Measurements from ENCODE around the gene TAS2R3.
"Not testable (repeated sequence)": the region's sequence is repeated elsewhere in the genome, so short reads cannot be mapped to it uniquely, and the experiment has no call there.

The TAS2R3 gene, protein sequence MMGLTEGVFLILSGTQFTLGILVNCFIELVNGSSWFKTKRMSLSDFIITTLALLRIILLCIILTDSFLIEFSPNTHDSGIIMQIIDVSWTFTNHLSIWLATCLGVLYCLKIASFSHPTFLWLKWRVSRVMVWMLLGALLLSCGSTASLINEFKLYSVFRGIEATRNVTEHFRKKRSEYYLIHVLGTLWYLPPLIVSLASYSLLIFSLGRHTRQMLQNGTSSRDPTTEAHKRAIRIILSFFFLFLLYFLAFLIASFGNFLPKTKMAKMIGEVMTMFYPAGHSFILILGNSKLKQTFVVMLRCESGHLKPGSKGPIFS

DNA sequence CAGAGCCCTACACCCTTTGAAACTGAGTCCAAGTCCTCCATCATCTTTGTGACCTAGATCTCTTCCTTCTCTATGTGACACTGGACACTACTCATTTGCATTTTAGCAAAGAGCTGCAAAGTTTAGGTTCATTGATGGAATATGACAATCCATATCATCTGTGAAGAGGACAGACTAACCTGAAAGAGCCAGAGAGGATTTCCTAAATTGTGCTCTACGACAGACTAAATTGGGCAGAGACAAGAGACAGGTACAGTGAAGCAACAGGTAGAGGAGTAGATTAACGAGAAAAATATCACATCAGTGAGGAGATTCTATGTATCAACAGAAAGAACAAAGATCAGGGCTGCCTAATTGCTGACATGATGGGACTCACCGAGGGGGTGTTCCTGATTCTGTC lies at the start of gene TAS2R3:
TSS of gene TAS2R3 (plus strand) at position 301 of the 400 bp plus-strand sequence. CDS start at position 363, 62 bp downstream.
- no peak for DNase-seq

GRCh38 chr7:141714571-141714970 lies 49.3 kb upstream of the TAS2R3 start:
- no peak for DNase-seq

GRCh38 chr7:141715018-141715417 lies 48.9 kb upstream of the TAS2R3 start:
- DNase-seq, result no peak

GRCh38 chr7:141715794-141716689 lies 47.9 kb upstream of the TAS2R3 start:
- DNase-seq, result no peak

GRCh38 chr7:141717450-141717849 lies 46.4 kb upstream of the TAS2R3 start:
- no peak for DNase-seq

DNA sequence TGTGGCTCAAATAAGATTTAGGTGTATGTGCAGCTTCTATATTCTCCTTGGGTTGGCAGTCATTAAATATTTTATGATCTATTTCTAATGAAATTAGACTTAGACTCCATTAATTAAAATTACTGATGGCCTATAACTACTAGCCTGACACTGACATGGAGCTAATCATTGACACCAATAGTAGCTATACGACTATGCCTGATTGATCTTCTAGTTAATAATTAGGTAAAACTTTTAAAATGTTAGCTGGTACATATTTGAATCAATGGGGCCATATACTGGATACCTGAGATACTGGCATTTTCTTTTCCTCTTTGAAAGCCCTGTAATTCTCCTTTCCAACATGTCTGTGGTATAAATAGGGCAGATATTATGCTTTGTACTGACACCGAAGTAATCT lies 41.4 kb upstream of the TAS2R3 start:
- DNase-seq, result no peak

- no peak for DNase-seq
These were observed 34.9 kb upstream of the TAS2R3 start for GRCh38 chr7:141729020-141729419.

GRCh38 chr7:141731476-141732149 lies 32.3 kb upstream of the TAS2R3 start:
- DNase-seq, result no peak

- DNase-seq, result no peak
These were observed 26.6 kb upstream of the TAS2R3 start for GRCh38 chr7:141737118-141737835.

DNA sequence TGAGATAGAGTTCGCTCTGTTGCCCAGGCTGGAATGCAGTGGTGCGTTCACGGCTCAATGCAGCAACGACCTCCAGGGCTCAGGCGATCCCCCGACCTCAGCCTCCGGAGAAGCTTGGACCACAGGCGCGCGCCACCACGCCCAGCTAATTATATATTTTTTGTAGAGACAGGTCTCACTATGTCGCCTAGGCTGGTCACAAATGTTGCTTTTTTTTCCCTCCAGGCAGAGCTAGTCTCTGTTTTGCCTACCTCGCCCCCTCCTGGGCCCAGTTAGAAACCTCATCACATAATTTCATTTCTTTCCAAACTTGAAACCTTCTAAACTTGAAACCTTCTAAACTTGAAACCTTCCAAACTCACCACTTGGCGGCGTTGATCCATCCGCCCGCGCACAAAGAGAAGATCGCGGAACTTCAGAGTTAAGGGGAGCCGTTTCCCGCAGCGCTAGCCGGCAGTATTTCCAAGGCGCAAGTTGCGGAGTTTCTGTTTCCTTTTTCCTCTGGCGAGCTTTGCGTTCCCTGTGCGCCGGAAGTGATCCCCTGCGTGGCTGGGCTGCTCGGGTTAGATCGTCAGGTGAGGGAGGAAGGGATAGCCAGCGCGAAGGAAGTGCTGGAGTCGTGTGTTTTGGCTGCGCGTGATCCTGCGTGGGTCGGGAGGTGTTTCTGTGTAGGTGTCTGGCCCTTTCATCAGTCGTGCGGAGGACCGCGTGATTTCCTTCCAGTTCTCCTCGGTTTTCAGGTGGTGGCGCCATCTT lies 25.9 kb upstream of the TAS2R3 start, which contains the start of gene SSBP1:
TSS of gene SSBP1 (plus strand) at position 523 of the 756 bp plus-strand sequence. CDS start 809 bp downstream, outside the sequence.
- peak; percentile 91 for DNase-seq

- DNase-seq, result no peak
These were observed 25.3 kb upstream of the TAS2R3 start for GRCh38 chr7:141738592-141739013.

- DNase-seq, result no peak
These were observed 24.6 kb upstream of the TAS2R3 start for GRCh38 chr7:141739250-141739649.

GRCh38 chr7:141742229-141742628 lies 21.7 kb upstream of the TAS2R3 start:
- no peak for DNase-seq

DNA sequence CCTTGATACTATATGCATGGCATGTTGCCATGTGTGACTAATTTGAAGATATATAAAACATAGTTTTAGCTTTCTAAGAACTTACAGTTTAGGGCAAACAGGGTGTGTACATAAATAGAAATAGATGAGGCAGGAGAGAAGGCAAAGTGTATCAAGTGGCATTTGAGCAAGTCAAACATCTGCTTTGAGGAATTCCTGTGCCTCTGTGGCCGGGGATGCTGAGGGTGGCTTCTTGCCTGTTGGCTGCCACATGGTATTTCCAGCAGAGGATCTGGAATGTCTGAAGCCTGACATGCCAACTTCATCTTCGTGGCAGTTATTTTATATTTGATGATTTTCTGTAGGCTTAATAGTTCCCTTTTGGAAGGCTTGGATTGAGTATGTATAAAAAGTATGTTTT lies 19.8 kb upstream of the TAS2R3 start:
- no peak for DNase-seq

GRCh38 chr7:141748396-141748795 lies 15.5 kb upstream of the TAS2R3 start:
- DNase-seq, result no peak

- not testable (repeated sequence) for DNase-seq
These were observed 12.0 kb upstream of the TAS2R3 start for GRCh38 chr7:141751904-141752303.

GRCh38 chr7:141752634-141753033 lies 11.3 kb upstream of the TAS2R3 start:
- no peak for DNase-seq

DNA sequence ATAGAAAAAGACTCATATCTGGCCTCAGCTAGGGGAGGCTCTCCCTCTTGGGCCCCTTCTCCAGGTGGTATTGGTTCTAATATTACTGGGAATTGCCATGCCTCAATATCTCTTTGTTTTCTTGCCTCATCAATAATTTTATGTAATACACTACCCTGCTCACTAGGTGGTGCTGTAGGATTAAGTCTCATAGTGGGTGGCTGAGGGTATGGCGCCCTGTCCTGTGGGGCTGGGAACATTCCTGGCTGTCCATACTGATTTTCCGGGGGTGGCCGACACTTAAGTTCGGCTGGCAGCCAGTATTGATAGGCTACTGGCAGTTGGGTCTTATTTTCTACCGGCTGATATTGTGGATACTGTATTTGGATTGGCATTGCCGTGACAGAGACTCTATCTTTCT lies 9.0 kb upstream of the TAS2R3 start:
- no peak for DNase-seq

DNA sequence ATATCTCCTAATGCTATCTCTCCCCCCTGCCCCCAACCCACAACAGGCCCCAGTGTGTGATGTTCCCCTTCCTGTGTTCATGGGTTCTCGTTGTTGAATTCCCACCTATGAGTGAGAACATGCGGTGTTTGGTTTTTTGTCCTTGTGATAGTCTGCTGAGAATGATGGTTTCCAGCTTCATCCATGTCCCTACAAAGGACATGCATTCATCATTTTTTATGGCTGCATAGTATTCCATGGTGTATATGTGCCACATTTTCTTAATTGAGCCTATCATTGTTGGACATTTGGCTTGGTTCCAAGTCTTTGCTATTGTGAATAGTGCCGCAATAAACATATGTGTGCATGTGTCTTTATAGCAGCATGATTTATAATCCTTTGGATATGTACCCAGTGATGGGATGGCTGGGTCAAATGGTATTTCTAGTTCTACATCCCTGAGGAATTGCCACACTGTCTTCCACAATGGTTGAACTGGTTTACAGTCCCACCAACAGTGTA lies 6.2 kb downstream of the TAS2R3 start:
- DNase-seq, result not testable (repeated sequence)

DNA sequence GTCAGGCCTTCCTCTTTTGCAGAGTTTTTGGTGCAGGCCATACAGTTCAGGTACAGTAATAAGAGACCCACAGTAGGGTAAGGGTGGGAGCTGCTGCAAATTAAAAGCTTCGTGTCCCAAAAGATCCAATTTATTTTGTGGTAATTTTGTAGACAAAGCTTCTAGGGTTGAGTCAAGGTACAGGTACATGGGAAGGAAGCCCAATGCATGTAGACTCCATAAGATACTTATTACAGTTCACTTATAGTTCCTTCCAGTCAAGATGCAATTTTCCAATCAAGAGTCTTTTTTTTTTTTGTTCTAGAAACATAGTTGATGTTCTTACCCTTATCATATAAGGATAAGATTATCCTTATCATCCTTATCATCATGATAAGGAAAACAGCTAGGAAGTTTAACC lies 12.5 kb downstream of the TAS2R3 start, which contains the start of gene TAS2R4:
TSS of gene TAS2R4 (plus strand) at position 301 of the 400 bp plus-strand sequence. CDS start 1,815 bp downstream, outside the sequence.
- no peak for DNase-seq
